Measurements from ENCODE around the gene OIT3. TPM values are rescaled to one million over a fixed set of nuclear protein-coding genes. Genes with fewer than 3 reads are reported as not detected.

The OIT3 gene
- total and polyA plus RNA-seq, 2 experiments from 2014 or later = 1.1 to 7.0 TPM

DNA sequence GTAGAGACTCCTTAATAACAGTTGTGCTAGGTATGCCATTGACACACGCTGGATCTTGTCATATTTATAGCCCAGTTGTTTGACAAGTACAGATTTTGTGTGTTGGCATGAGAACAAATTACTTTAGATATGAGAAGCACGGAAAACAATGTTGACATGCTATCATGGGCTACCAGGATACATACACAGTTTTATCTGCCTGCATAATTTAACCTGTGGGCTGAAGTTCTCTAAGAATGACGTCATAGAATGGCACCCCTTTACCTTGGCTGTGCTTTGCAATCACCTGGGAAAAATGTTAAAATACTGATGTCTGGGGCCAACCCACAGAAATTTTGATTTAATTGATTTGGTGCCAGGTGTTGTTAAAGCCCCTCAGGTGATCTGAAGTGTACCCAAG is 58.2 kb downstream of the OIT3 start:
- no peak for DNase-seq (ENCODE audit: low read depth in 1 of 2, low spot score in 1 of 2)
- no peak for TF ChIP-seq CTCF (IDR thresholded peaks at IDR 0.05; ENCODE audit: low read depth, low read length)
- H3K27ac ChIP-seq = no peak overlapping the region

DNA sequence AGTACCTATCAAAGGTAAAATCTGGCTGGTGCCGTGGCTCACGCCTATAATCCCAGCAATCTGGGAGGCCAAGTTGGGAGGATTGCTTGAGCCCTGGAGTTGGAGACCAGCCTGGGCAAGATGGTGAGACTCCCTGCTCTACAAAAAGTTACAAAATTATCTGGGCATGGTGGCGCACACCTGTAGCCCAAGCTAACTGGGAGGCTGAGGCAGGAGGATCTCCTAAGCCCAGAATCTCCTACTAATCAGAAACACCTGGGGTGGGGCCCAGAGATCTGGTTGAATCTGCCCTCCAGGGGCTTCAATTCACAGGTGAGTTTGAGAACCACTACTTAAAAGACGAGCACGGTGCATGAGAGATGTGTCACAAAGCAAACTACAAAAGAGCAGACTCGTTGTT is 58.6 kb downstream of the OIT3 start:
- H3K36me3 ChIP-seq = no peaks in the 10 kb centered on the region
- H3K9me3 ChIP-seq (ENCODE audit: low read depth) = no peaks in the 10 kb centered on the region
- TF ChIP-seq CTCF (IDR thresholded peaks at IDR 0.05; ENCODE audit: low read depth, low read length) = no peak
- peaks cover 15% of the 10 kb centered on the region for H3K4me1 ChIP-seq (ENCODE audit: low read depth)
- no peak overlapping the region for H3K4me3 ChIP-seq
- no peak overlapping the region for H3K27ac ChIP-seq
- H3K27me3 ChIP-seq = no peaks in the 10 kb centered on the region
- no peak for DNase-seq (ENCODE audit: low read depth in 1 of 2, low spot score in 1 of 2)

More for the DNA sequence above, 58.2 kb downstream of the OIT3 start:
- H3K9me3 ChIP-seq (ENCODE audit: low read depth) = no peaks in the 10 kb centered on the region
- no peaks in the 10 kb centered on the region for H3K36me3 ChIP-seq
- H3K4me3 ChIP-seq = no peak overlapping the region
- H3K27me3 ChIP-seq = no peaks in the 10 kb centered on the region
- H3K4me1 ChIP-seq (ENCODE audit: low read depth) = peaks cover 15% of the 10 kb centered on the region

DNA sequence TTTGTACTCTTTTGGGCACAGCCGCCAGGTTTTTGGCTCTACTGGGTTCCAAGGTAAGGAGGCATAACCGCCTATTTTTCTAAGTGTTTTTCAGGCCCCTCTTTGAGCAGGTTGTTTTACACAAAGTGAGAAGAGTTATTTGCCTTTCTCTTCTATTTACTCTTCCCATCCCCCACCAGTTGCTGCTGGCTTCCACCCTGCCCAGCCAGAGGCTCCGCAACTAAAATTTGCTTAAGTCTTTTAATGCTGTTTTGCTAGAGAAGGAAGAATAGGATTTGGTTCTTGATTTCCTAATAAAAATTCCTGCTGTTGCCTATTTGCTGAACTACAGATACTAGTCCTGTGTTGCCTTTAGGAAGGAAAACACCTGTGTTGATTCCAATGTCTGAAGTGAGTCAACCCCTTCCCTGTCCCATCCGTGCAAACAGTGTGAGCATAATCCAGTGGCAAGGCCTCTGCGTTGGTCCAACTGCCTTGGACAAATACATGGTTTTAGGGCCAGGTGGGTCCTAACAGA is 59.2 kb downstream of the OIT3 start:
- Histone ChIP-seq H3K27ac (no peak overlapping the region), H3K4me3 (no peak overlapping the region), H3K36me3 (no peaks in the 10 kb centered on the region), H3K4me1 (ENCODE audit: low read depth) (peaks cover 15% of the 10 kb centered on the region), H3K9me3 (ENCODE audit: low read depth) (no peaks in the 10 kb centered on the region), H3K27me3 (no peaks in the 10 kb centered on the region)
- no peak for DNase-seq (ENCODE audit: low read depth in 1 of 2, low spot score in 1 of 2)
- no peak for TF ChIP-seq CTCF (IDR thresholded peaks at IDR 0.05; ENCODE audit: low read depth, low read length)

DNA sequence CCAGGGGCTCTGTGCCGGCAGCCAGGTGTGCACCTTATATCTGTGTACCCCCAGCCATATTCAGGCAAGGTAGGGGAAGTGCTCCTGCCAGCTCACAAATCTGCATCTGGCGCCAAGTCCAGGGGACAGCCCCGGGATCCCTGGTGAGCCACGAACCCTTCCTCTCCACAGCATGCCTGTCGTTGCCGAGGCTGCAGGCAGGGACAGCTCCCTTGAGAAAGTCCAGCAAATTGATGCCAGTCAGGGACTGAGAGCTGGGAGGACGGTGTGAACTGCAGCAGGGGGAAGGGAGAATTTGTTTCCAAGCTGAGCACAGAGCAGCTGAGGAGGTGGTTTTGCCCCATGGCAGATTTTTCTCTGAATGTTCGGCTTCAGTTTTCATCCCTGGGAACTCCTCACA is 60.1 kb downstream of the OIT3 start:
- no peak for TF ChIP-seq CTCF (IDR thresholded peaks at IDR 0.05; ENCODE audit: low read depth, low read length)
- no peaks in the 10 kb centered on the region for H3K9me3 ChIP-seq (ENCODE audit: low read depth)
- H3K4me1 ChIP-seq (ENCODE audit: low read depth) = peaks cover 15% of the 10 kb centered on the region
- H3K27me3 ChIP-seq = no peaks in the 10 kb centered on the region
- no peak overlapping the region for H3K4me3 ChIP-seq
- H3K27ac ChIP-seq = peak overlapping the region; percentile 56
- peak; percentile 10 to 79 for DNase-seq (ENCODE audit: low read depth in 1 of 2, low spot score in 1 of 2)
- H3K36me3 ChIP-seq = no peaks in the 10 kb centered on the region

GRCh38 chr10:72954230-72954595 is 60.7 kb downstream of the OIT3 start:
- Histone ChIP-seq H3K36me3 (no peaks in the 10 kb centered on the region), H3K27ac (peak overlapping the region; percentile 56), H3K27me3 (no peaks in the 10 kb centered on the region), H3K4me3 (no peak overlapping the region), H3K9me3 (ENCODE audit: low read depth) (no peaks in the 10 kb centered on the region), H3K4me1 (ENCODE audit: low read depth) (peaks cover 15% of the 10 kb centered on the region)
- TF ChIP-seq CTCF (IDR thresholded peaks at IDR 0.05; ENCODE audit: low read depth, low read length) = no peak
- peak in 1 of 2 donors; percentile 9 for DNase-seq (ENCODE audit: low read depth in 1 of 2, low spot score in 1 of 2)
